ENCODE results near the gene NUMB. TPM values are rescaled to one million over a fixed set of nuclear protein-coding genes. Genes with fewer than 3 reads are reported as not detected.

The NUMB gene
- total RNA-seq, 6 donors from 2014 or later, result 85.6 to 169 (median 118) TPM

GRCh38 chr14:73375861-73376260, 82.5 kb downstream of the NUMB start:
- Histone ChIP-seq H3K27ac (no peak overlapping the region), H3K27me3 (no peaks in the 10 kb centered on the region), H3K36me3 (peaks cover 0 to 3% (median 0%) of the 10 kb centered on the region in 4 donors), H3K9me3 (no peaks in the 10 kb centered on the region), H3K4me3 (no peak overlapping the region), H3K4me1 (peaks cover 0 to 10% (median 2%) of the 10 kb centered on the region in 4 donors)
- DNase-seq (no peak), ATAC-seq (ENCODE audit: low FRiP score in 2 of 2) (no peak)
- TF ChIP-seq POLR2A (IDR thresholded peaks at IDR 0.05) (no peak), EP300 (IDR thresholded peaks at IDR 0.05) (no peak), CTCF (IDR thresholded peaks at IDR 0.05) (no peak), POLR2AphosphoS5 (IDR thresholded peaks at IDR 0.05) (no peak)
- 70 to 71% methylated on average over 1 of the region's 1 CpG for WGBS, 2 donors

DNA sequence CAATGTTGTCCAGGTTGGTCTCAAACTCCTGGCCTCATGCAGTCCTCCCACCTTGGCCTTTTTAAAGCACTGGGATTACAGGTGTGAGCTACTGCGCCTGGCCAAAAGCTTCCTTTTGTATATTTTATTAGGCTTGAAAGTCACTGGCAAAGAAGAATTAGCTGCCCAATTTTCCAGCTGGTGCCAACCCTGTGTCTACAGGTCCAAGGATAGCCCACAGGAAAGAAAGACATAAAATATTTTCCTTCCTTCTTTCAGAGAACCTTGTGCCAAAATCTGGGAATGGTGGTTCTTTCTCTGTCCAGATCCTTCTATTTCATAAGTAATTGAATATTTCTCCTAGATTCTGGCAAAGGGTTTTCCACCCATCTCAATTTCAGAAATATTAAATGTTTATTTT, 84.1 kb downstream of the NUMB start:
- ATAC-seq (ENCODE audit: low FRiP score in 2 of 2) (no peak), DNase-seq (no peak)
- Histone ChIP-seq H3K27me3 (no peaks in the 10 kb centered on the region), H3K36me3 (peaks cover 0 to 3% (median 0%) of the 10 kb centered on the region in 4 donors), H3K4me3 (no peak overlapping the region), H3K9me3 (no peaks in the 10 kb centered on the region), H3K27ac (no peak overlapping the region), H3K4me1 (peaks cover 0 to 4% (median 0%) of the 10 kb centered on the region in 4 donors)
- TF ChIP-seq POLR2A (IDR thresholded peaks at IDR 0.05) (no peak), POLR2AphosphoS5 (IDR thresholded peaks at IDR 0.05) (no peak), EP300 (IDR thresholded peaks at IDR 0.05) (no peak), CTCF (IDR thresholded peaks at IDR 0.05) (no peak)
- 81 to 100% methylated on average over 1 of the region's 1 CpG for WGBS, 2 donors

DNA sequence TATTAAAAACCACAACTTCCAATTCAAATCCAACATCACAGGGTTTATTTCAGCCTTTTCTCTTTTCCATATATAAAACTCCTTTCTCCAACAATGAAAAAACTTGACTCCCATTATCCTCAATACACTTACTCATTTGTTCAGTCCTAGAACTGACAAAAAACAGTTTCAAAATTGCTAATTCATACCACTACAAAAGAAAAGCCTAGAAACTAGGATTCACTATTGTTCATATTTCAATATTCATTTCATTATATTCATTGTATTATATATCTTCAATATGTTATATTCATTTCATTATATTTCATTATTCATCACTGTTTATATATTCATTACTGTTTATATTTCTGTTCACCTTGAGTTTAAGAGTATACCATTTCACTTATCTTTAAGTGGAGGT, 85.8 kb downstream of the NUMB start:
- Histone ChIP-seq H3K4me3 (no peak overlapping the region), H3K9me3 (no peaks in the 10 kb centered on the region), H3K27me3 (no peaks in the 10 kb centered on the region), H3K36me3 (peaks cover 0 to 3% (median 0%) of the 10 kb centered on the region in 4 donors), H3K27ac (no peak overlapping the region), H3K4me1 (peaks cover 0 to 9% (median 2%) of the 10 kb centered on the region in 4 donors)
- ATAC-seq (ENCODE audit: low FRiP score in 2 of 2) (no peak), DNase-seq (no peak)
- TF ChIP-seq CTCF (IDR thresholded peaks at IDR 0.05) (no peak), POLR2A (IDR thresholded peaks at IDR 0.05) (no peak), POLR2AphosphoS5 (IDR thresholded peaks at IDR 0.05) (no peak), EP300 (IDR thresholded peaks at IDR 0.05) (no peak)

- no peaks in the 10 kb centered on the region for H3K9me3 ChIP-seq
- peaks cover 0 to 3% (median 0%) of the 10 kb centered on the region in 4 donors for H3K36me3 ChIP-seq
- DNase-seq, result no peak
- no peaks in the 10 kb centered on the region for H3K27me3 ChIP-seq
- H3K27ac ChIP-seq, result no peak overlapping the region
- ATAC-seq (ENCODE audit: low FRiP score in 2 of 2), result no peak
- TF ChIP-seq POLR2AphosphoS5 (IDR thresholded peaks at IDR 0.05) (no peak), CTCF (IDR thresholded peaks at IDR 0.05) (no peak), EP300 (IDR thresholded peaks at IDR 0.05) (no peak), POLR2A (IDR thresholded peaks at IDR 0.05) (no peak)
- H3K4me1 ChIP-seq, result peaks cover 0 to 8% (median 2%) of the 10 kb centered on the region in 4 donors
- no peak overlapping the region for H3K4me3 ChIP-seq
- 91 to 95% methylated on average over 5 of the region's 5 CpGs for WGBS, 2 donors
Measured at GRCh38 chr14:73370561-73370960, 87.8 kb downstream of the NUMB start.

DNA sequence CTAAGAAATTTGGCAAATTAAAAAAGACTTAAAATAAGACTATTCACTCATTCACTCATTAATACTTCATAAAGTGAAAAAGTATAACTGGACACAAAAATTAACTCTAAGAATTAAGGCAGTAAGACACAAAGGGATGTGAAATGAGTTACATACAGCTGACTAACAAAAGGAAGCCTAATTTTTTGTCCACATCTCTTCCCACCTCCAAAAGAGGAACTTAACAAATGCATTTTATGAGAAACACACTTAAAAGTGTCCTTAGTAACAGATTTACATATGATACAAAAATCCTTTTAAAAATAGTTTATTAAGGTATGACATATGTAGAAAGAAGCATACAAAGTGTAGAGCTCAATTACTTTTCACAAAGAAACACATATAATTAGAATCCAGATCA, 88.9 kb downstream of the NUMB start:
- Histone ChIP-seq H3K36me3 (peaks cover 0 to 7% (median 0%) of the 10 kb centered on the region in 4 donors), H3K9me3 (no peaks in the 10 kb centered on the region), H3K4me3 (no peak overlapping the region), H3K27me3 (no peaks in the 10 kb centered on the region), H3K27ac (no peak overlapping the region), H3K4me1 (peaks cover 0 to 4% (median 2%) of the 10 kb centered on the region in 4 donors)
- ATAC-seq (ENCODE audit: low FRiP score in 2 of 2), result no peak
- no peak for DNase-seq
- TF ChIP-seq POLR2A (IDR thresholded peaks at IDR 0.05) (no peak), POLR2AphosphoS5 (IDR thresholded peaks at IDR 0.05) (no peak), EP300 (IDR thresholded peaks at IDR 0.05) (no peak), CTCF (IDR thresholded peaks at IDR 0.05) (no peak)
